GM18907 (cell line): ENCODE measurements around the gene TEX12.

Experiments
- ATAC-seq: cut with Tn5 transposase; IDR thresholded peaks from one replicate; pipeline ENCODE4 v1.9.1; 2021; ENCODE audit warnings: mild to moderate bottlenecking, moderate library complexity; ENCODE audit not compliant: unreplicated experiment

Gene TEX12

DNA sequence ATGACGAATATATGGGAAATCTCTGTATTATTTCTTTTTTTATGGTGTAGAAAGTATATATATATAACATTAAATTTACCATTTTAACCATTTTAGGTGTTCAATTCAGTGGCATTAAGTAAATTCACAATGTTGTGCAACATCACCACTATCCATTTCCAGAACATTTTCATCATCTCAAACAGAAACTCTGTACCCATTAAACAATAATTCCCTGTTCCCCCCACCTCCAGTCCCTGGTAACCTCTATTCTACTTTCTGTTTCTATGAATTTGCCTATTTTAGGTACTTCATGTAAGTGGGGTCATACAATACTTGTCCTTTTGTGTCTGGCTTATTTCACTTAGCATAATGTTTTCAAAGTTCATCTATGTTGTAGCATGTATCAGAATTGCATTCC, 43.7 kb downstream of the TEX12 start:
- no peak for ATAC-seq

DNA sequence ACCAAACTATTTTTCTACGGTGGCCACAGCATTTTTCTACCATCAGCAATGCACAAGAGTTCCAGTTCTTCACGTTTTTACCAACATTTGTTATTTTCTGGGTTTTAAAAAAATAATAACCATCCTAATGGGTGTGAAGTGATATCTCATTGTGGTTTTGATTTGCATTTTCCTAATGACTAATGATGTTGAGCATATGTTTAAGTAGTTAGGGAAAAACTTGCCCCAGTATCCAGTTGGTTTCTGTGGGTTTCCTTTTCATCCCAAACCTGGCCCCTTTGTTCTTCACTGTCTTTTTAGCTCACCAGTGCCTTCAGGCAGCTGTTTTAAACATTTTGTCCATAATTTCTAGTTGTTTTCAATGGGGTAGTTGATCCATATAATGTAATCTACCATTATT, 44.4 kb downstream of the TEX12 start:
- no peak for ATAC-seq

DNA sequence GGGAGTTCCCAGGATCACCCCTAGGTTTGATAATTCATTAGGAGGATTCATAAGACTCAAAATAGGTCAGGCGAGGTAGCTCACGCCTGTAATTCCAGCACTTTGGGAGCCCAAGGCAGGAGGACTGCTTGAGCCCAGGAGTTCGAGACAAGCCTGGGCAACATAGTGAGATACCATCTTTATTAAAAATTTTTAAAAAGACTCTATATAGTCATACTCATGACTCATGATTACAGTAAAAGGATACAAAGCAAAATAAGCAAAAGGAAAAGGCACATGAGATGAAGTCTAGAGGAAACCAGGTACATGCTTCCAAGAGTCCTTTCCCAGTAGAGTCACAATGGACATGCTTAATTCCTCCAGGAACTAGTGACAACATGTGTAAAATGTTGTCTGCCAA, 45.1 kb downstream of the TEX12 start:
- ATAC-seq = no peak

DNA sequence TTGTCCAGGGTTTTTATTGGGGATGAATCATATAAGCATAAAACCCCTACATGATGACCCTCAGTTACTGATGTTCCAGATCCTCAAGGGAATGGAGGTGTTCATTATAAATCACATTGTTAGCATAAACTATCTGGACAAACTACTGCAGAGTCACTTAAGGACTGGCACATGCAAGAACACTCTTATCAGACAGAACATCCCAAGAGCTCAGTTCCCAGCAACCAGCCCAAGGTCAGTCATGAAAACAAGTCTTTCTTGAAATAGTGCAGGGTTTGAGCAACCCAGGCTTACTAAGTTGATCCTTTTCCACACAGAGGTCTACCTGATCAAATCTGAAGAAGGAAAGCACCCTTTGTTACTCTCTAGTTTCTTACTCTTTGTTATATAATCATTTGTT, 45.5 kb downstream of the TEX12 start:
- no peak for ATAC-seq

DNA sequence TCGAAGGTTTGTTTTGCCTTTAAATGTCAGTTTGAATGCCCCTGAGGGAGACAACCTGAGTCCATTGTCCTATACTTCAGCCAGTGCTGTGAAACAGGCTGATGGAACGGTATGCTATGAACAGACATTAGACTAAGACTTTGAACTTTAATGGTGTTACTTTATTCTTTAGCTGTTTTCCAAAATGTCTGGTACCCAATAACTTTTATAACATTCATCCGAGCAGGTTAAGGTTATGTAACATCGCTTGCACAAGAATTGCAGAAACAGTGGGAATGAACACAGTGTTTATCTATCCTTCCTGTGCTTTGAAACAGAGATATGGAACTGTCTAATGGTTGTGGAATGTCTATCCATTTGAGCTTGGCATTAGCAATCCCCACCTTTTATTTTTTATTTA, 46.6 kb downstream of the TEX12 start:
- ATAC-seq = no peak

DNA sequence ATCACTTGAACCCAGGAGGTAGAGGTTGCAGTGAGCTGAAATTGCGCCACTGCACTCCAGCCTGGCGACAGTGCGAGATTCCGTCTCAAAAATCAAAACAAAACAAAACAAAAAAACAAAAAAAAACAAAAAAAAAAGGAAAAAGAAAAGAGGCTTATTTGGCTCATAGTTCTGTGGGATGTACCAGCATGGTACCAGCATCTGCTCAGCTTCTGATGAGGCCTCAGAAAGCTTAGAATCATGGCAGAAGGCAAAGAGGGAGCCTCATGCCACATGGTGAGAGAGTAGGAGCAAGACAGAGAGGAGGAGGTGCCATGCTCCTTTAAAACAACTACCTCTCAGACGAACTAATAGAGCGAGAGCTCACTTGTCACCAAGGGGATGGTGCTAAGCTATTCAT, 48.4 kb downstream of the TEX12 start:
- ATAC-seq = no peak

DNA sequence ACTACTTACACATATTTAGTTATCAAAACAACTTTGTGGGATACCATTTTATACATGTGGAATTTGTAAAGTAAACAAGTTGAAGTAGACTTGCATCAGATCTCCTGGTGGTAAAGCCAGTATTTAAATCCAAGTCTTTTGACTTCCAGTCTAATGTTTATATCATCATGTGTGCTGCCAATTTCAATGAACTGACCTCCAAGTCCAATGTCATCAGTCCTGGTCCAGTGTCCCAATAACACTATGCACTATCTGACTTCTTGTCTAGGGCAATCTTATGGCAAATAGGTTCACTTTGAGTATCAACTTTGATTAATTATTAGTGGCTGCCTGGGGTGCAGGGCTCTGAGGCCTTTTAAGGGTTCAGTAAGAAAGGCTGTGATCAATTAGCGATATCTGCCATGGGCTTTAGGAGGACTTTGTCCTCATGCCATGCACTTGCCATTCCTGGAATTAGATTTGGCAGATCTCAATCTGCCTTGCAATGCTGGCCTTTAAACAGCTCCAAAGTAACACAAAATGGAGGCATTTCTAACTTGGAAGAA, 49.5 kb downstream of the TEX12 start:
- no peak for ATAC-seq

DNA sequence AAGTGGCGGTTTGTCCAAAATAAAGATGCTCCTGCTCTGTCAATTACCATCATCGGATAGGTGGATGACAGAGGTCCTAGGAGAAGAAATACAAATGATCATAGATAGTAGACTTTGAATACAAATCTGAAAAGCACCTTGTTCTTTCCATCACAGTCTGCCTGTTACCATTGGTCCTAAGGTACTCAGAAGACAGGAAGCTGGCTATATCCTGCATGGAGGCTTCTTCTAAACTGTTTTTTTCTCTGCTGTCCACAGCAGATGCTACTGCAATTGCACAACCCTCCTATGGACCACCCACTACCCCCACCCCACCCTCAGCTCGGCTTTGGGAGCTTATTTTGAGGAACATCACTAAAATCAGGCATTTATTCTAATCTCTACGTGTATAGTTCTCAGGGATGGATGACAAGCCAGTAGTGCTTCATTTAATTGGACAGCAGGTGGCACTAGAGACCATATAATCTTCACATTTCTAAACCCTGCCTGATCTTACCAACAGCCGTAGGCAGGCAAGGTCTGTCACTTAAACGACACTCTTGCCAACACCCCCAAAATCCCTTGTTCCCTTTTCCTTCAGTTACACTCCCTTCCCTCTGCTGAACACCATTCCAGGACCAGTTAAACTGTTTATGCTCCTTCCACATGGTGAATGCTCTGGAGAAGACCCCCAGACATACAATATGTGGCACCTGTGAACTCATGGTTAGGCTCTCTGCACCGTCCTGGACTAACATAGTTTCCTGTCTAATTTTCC, 52.5 kb downstream of the TEX12 start:
- peak; percentile 91 for ATAC-seq

DNA sequence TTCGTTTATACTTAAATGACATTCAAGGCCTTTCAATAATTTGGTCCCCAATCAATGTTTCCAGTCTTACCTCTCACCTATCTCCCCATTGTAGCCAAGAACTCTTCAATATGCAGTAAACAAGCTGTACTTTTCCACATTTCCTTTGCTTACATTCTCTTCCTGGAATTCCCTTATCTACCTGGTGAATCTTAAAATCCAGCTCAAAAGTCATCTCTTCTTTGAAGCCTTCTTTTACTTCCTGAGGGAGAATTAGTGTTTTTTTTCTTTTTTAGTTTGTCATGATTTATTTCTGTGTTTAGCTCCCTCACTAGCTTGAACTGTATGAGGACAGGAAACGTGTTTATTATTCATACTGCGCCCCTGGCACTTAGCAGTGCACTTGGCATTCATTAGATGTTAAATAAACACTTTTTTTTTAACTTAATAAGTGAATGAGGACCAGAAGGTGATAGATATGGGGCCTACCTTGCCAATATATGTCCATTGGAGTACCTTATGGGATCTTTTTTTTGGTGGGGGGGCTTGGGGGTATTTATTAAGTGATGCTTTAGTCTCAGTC, 54.2 kb downstream of the TEX12 start:
- ATAC-seq = no peak
